ENCODE measurements around the gene RALGAPB. TPM values are rescaled to one million over a fixed set of nuclear protein-coding genes. Genes with fewer than 3 reads are reported as not detected.

Gene RALGAPB
- total RNA-seq, 6 experiments from 2014 or later: 23.4 to 29.5 (median 26.7) TPM

DNA sequence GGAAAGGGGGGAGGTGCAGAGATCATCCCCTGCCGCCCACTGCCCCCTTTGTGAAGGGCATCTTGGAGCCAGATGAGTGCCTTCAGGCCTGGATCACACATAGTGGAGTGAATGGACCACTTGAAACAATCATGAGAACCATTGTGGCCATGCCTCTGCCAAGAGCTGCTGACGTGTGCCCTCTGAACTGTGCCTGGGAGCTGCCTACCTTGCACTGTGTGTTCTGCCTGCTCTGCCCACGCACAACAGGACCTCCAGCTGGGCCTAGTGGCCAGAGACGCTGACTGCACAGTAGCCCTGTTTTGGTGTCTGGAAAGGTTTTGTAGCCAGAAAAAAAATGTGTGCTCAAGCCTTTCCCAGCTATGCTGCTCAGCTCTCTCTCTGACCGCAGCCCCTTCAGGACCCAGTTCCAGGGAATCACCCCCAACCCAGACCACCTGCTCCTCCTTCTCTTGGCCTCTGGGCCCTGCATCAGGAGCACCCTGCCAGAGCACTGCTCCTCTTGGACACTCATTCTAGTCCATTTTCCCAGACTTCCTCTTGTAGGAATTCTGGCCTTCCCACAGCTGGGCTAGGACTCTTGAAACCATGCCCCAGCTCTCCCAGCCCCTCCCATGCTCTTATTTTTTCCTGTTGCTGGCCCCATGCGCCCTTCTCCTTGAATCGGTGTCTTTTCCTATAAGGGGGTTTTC, 106.7 kb downstream of the RALGAPB start:
- H3K27me3 Mint-ChIP-seq (ENCODE audit: insufficient read depth): peaks cover 9% of the 10 kb centered on the region
- no peaks in the 10 kb centered on the region for H3K4me1 Mint-ChIP-seq (ENCODE audit: low read depth)
- TF ChIP-seq, protein P1, sequence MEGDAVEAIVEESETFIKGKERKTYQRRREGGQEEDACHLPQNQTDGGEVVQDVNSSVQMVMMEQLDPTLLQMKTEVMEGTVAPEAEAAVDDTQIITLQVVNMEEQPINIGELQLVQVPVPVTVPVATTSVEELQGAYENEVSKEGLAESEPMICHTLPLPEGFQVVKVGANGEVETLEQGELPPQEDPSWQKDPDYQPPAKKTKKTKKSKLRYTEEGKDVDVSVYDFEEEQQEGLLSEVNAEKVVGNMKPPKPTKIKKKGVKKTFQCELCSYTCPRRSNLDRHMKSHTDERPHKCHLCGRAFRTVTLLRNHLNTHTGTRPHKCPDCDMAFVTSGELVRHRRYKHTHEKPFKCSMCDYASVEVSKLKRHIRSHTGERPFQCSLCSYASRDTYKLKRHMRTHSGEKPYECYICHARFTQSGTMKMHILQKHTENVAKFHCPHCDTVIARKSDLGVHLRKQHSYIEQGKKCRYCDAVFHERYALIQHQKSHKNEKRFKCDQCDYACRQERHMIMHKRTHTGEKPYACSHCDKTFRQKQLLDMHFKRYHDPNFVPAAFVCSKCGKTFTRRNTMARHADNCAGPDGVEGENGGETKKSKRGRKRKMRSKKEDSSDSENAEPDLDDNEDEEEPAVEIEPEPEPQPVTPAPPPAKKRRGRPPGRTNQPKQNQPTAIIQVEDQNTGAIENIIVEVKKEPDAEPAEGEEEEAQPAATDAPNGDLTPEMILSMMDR (IDR thresholded peaks at IDR 0.05): no peak
- H3K4me3 Mint-ChIP-seq: no peak overlapping the region
- no peak for DNase-seq
- H3K9me3 Mint-ChIP-seq: no peaks in the 10 kb centered on the region
- no peak overlapping the region for H3K27ac Mint-ChIP-seq
- H3K36me3 Mint-ChIP-seq (ENCODE audit: low read depth): 0 out of 2 replicates have a peak, but pooled peaks cover 7% of the 10 kb centered on the region

DNA sequence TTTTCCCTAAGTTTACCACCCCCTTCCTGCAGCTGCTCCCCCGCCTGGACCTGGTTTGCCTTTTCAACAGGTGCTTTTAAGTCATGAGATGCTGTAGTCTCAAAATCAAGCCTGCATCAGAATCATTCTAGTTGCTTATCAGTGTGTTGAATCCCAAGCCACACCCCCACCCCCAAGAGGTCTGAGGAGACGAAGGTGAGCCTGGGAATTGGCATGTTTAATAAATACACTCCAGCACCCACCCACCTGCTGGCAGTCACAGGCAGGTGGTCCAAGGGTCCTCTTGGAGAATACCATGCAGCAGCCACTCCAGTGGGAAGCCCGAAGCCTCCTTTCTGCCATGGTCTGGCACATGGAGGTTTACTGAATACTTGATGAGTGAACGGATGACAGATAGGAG, 107.3 kb downstream of the RALGAPB start:
- H3K27me3 Mint-ChIP-seq (ENCODE audit: insufficient read depth): peaks cover 11% of the 10 kb centered on the region
- TF ChIP-seq, protein P1 (IDR thresholded peaks at IDR 0.05): no peak
- H3K36me3 Mint-ChIP-seq (ENCODE audit: low read depth): 0 out of 2 replicates have a peak, but pooled peaks cover 4% of the 10 kb centered on the region
- no peak overlapping the region for H3K4me3 Mint-ChIP-seq
- H3K27ac Mint-ChIP-seq: no peak overlapping the region
- H3K4me1 Mint-ChIP-seq (ENCODE audit: low read depth): no peaks in the 10 kb centered on the region
- DNase-seq: no peak
- no peaks in the 10 kb centered on the region for H3K9me3 Mint-ChIP-seq

DNA sequence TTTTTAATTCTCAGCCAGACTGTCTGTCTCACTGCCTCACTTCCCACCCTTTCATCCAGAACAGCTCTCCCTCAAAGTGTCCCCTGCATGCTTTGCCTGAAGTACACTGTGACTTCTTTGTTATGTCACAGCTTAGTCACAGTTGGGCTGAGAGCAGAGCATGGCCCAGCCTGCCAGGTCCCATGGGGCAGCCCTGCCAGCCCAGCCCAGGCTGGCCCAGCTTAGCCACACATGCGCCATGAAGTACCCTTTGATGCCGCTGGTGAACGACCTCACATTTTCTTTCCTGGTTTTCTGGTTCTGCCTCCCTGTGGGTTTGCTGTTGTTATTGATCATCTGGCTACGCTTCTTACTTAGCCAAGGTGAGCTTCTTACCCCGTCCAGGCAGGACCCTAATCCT, 108.4 kb downstream of the RALGAPB start, which contains the start of gene ADIG:
Gene ADIG (plus strand): TSS at position 185 of the 400 bp plus-strand sequence. CDS start 54 bp downstream, at position 239.
- H3K27ac Mint-ChIP-seq: no peak within 1 kb of the TSS
- TF ChIP-seq, protein P1 (IDR thresholded peaks at IDR 0.05): no peak
- no peak within 1 kb of the TSS for H3K4me3 Mint-ChIP-seq
- H3K4me1 Mint-ChIP-seq (ENCODE audit: low read depth): no peaks in the 10 kb centered on the region
- DNase-seq: no peak
- H3K9me3 Mint-ChIP-seq: no peaks in the 10 kb centered on the region
- H3K36me3 Mint-ChIP-seq (ENCODE audit: low read depth): 0 out of 2 replicates have a peak, but pooled peaks cover 4% of the 10 kb centered on the region
- H3K27me3 Mint-ChIP-seq (ENCODE audit: insufficient read depth): peaks cover 16% of the 10 kb centered on the region

DNA sequence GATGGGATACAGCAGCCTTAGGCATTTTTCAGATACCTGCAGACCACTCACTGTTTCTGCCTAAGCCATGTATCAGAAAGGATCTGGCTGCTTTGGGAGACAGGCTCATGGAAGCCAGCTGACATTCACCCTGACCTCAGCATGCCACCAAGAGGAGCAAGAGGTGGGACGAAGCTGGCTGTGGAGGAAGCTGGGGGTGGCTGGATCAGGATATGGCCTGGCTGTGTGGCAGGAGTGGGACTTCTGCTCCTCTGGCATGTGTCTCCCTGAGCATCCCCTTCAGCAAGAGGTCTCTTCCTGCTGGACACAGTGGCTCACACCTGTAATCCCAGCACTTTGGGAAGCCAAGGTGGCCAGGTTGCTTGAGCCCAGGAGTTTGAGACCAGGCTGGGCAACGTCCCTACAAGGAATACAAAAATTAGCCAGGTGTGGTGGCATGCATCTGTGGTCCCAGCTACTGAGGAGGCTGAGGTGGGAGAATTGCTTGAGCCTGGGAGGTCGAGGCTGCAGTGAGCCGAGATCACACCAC, 109.3 kb downstream of the RALGAPB start:
- TF ChIP-seq, protein P1 (IDR thresholded peaks at IDR 0.05): no peak
- Mint-ChIP-seq H3K27me3 (ENCODE audit: insufficient read depth) (peaks cover 22% of the 10 kb centered on the region), H3K4me3 (no peak overlapping the region), H3K9me3 (no peaks in the 10 kb centered on the region), H3K27ac (no peak overlapping the region), H3K4me1 (ENCODE audit: low read depth) (no peaks in the 10 kb centered on the region), H3K36me3 (ENCODE audit: low read depth) (0 out of 2 replicates have a peak, but pooled peaks cover 4% of the 10 kb centered on the region)
- no peak for DNase-seq

DNA sequence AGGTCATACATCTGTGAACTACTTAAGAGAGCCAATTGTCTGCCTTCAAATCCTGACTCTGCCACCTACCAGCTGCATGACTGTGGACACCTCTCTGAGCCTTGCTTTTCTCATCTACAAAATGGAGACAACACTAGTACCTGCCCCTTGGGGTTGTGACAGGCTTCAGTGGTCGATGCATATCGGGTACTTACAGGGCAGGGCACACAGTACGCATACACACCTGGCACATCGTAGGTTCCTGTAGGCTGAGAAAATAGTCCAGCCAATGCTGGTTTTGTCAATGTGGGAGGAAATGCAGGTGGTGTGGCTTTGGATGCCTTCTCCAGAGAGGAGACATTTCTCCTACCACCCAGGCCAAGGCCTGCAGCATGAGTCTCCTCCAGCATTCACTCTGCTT, 110.7 kb downstream of the RALGAPB start:
- H3K4me1 Mint-ChIP-seq (ENCODE audit: low read depth): no peaks in the 10 kb centered on the region
- no peaks in the 10 kb centered on the region for H3K36me3 Mint-ChIP-seq (ENCODE audit: low read depth)
- H3K4me3 Mint-ChIP-seq: no peak overlapping the region
- no peak overlapping the region for H3K27ac Mint-ChIP-seq
- no peak for DNase-seq
- TF ChIP-seq, protein P1 (IDR thresholded peaks at IDR 0.05): no peak
- H3K27me3 Mint-ChIP-seq (ENCODE audit: insufficient read depth): peaks cover 28% of the 10 kb centered on the region
- H3K9me3 Mint-ChIP-seq: no peaks in the 10 kb centered on the region

All from HFFc6 (cell line).